Measurements from ENCODE around the gene PYROXD2.

The PYROXD2 gene

DNA sequence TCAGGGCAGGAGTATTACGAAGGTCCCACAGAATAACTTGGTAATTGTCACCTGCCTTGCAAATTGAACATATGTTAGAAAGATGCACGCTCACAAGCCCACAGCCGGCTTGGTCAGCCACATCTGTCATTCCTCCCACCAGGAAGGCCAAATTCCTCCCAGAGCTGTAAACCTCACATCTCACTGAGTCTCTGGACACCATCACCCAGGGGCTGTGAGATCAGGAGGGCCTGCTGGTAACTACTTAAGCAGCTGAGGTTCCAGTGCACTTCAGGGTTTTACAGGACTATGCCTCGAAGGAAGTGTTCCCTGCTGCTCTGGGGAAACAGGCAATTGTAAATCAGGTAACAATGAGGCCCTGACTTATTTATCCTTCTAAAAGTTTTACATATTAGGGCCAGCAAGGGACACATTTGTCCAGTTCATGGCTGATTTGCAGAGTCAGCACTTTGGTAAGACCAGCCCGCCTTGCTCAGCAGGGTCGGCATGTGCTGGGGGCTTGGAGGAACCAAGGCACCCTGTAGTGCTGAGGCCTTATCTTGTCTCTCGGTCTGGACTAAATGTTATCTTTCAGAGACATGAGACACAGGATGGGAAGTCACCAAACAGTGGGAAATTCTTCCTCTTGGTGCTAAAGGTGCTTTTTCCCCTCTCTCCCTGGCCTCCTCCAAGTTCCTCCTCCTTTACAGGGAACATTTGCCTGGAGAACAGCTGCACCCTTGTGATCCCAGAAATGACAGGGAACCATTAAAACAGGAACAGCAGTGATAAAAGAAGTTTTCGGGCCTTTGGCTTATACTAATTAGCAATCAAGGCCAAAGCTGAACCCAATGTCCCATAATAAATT lies 34.3 kb downstream of the PYROXD2 start:
- Histone ChIP-seq H3K9me3 (no peaks in the 10 kb centered on the region), H3K27ac (no peak overlapping the region), H3K36me3 (peaks cover 6 to 66% (median 19%) of the 10 kb centered on the region in 3 donors), H3K4me1 (peaks cover 0 to 3% (median 0%) of the 10 kb centered on the region in 4 donors), H3K4me3 (no peak overlapping the region), H3K27me3 (no peaks in the 10 kb centered on the region)
- TF ChIP-seq, protein P1, sequence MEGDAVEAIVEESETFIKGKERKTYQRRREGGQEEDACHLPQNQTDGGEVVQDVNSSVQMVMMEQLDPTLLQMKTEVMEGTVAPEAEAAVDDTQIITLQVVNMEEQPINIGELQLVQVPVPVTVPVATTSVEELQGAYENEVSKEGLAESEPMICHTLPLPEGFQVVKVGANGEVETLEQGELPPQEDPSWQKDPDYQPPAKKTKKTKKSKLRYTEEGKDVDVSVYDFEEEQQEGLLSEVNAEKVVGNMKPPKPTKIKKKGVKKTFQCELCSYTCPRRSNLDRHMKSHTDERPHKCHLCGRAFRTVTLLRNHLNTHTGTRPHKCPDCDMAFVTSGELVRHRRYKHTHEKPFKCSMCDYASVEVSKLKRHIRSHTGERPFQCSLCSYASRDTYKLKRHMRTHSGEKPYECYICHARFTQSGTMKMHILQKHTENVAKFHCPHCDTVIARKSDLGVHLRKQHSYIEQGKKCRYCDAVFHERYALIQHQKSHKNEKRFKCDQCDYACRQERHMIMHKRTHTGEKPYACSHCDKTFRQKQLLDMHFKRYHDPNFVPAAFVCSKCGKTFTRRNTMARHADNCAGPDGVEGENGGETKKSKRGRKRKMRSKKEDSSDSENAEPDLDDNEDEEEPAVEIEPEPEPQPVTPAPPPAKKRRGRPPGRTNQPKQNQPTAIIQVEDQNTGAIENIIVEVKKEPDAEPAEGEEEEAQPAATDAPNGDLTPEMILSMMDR (IDR thresholded peaks at IDR 0.05), result no peak
- intact Hi-C loops (cut with DNase I; ENCODE audit: low total_unique reads), result no loop called here
- no peak for DNase-seq

DNA sequence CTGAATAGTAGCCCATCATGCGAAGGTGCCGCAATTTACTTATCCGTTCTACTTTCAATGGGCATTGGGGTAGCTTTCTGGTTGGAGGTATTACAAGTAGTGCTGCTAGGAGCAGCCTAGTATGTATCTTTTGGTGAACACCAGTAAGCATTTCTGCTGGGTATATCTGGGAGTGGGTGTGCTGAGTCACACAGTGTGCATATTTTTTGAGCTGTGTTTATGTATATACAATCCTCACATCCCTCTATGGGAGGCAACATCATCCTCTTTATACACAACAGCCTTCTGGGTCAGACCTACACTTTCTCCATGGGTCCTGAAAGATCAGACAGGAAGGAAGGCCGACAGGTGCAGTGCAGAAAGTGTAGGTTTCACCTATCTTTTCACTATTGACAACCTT lies 36.3 kb downstream of the PYROXD2 start:
- Histone ChIP-seq H3K27me3 (no peaks in the 10 kb centered on the region), H3K27ac (no peak overlapping the region), H3K36me3 (peaks cover 0 to 46% (median 7%) of the 10 kb centered on the region in 3 donors), H3K4me1 (peaks cover 0 to 9% (median 4%) of the 10 kb centered on the region in 4 donors), H3K4me3 (no peak overlapping the region), H3K9me3 (no peaks in the 10 kb centered on the region)
- TF ChIP-seq, protein P1 (IDR thresholded peaks at IDR 0.05), result no peak
- DNase-seq, result no peak
- intact Hi-C loops (cut with DNase I; ENCODE audit: low total_unique reads), result no loop called here

DNA sequence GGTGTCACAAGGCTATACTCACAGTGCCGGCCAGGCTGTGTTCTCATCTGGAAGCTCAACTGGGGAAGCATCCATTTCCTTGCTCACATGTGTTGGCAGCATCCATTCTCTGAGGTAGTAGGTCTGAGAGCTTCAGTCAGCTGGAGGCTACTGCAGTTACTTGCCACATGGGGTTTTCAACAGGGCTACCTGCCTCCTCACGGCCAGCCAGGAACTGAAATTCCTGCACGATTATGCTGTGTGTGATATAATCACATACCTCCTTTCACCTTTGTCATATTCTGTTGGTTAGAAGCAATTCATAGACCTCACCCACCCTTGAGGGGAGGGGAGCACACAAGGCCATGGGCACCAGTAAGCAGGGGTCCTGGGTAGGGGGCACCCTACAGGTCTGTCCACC lies 37.4 kb downstream of the PYROXD2 start:
- H3K9me3 ChIP-seq, result no peaks in the 10 kb centered on the region
- TF ChIP-seq, protein P1 (IDR thresholded peaks at IDR 0.05), result no peak
- no peak for DNase-seq
- no peak overlapping the region for H3K27ac ChIP-seq
- H3K27me3 ChIP-seq, result no peaks in the 10 kb centered on the region
- intact Hi-C loops (cut with DNase I; ENCODE audit: low total_unique reads), result no loop called here
- H3K4me3 ChIP-seq, result no peak overlapping the region
- H3K4me1 ChIP-seq, result peaks cover 0 to 9% (median 4%) of the 10 kb centered on the region in 4 donors
- peaks cover 0 to 35% (median 0%) of the 10 kb centered on the region in 3 donors for H3K36me3 ChIP-seq

DNA sequence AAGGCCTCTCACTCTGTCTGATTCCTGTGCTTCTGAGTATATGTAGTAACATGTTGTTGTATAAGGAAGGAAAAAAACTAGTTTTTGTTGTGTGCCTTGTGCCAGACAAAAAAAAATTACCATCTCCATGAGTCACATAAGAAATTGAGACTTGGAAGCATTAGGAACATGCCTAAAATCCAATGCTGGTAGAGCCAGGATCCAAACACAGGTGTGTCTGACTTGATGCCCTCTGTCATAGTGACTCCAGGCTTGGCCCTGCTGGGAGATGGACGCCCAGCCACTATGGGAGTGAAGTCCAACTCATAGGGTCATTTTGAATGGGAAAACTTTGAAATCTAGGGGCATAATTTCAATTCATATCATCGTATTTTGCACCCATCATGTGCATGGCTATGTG lies 38.0 kb downstream of the PYROXD2 start:
- Histone ChIP-seq H3K4me3 (no peak overlapping the region), H3K4me1 (peaks cover 0 to 9% (median 4%) of the 10 kb centered on the region in 4 donors), H3K27ac (no peak overlapping the region), H3K27me3 (no peaks in the 10 kb centered on the region), H3K9me3 (no peaks in the 10 kb centered on the region), H3K36me3 (peaks cover 0 to 32% (median 0%) of the 10 kb centered on the region in 3 donors)
- DNase-seq, result no peak
- TF ChIP-seq, protein P1 (IDR thresholded peaks at IDR 0.05), result no peak
- intact Hi-C loops (cut with DNase I; ENCODE audit: low total_unique reads), result no loop called here

DNA sequence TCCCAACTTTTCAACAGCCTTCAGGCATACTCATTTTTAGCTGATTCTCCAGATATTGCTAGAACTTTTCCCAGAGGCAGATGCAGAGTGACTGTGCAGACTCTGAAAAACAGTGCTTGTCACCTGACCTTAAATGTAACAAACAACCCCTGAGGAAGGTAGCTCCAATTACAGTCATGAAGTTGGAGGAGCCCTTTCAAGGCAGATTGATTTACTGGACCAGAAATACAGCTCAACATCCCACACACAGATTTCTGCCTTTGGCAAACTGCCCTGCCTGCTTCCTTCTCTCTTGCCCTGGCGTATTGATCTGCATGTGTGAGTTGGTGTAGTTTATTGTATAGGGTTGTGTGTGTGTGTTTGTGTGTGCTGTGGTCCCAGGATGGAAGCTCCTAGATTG lies 38.5 kb downstream of the PYROXD2 start:
- Histone ChIP-seq H3K4me3 (no peak overlapping the region), H3K4me1 (peaks cover 0 to 9% (median 4%) of the 10 kb centered on the region in 4 donors), H3K36me3 (peaks cover 0 to 27% (median 0%) of the 10 kb centered on the region in 3 donors), H3K27me3 (no peaks in the 10 kb centered on the region), H3K27ac (no peak overlapping the region), H3K9me3 (no peaks in the 10 kb centered on the region)
- no peak for DNase-seq
- intact Hi-C loops (cut with DNase I; ENCODE audit: low total_unique reads), result no loop called here
- TF ChIP-seq, protein P1 (IDR thresholded peaks at IDR 0.05), result no peak

Data from tibial artery (tissue), 4 donors.